Stimulated activated CD4-positive, alpha-beta T cell treated with anti-CD3 and anti-CD28 coated beads, Interleukin-15, amount 100 ng/mL, for 1 hour (primary cell): Measurements from ENCODE around the gene RGS19.

ENCODE experiments used
- DNase-seq, 2 donors: peaks; one replicate each; pipeline ENCODE4 v3.0.0-alpha.2; 2020; ENCODE audit warnings: low read depth in 1 of 2, low spot score in 1 of 2

The RGS19 gene

GRCh38 chr20:64108731-64109681, 29.7 kb upstream of the RGS19 start:
- no peak for DNase-seq

- DNase-seq: no peak
Measured at GRCh38 chr20:64107736-64108457, 28.6 kb upstream of the RGS19 start.

- DNase-seq: no peak
Measured at GRCh38 chr20:64106981-64107735, 27.8 kb upstream of the RGS19 start, which contains the start of gene NPBWR2. Gene NPBWR2, minus strand, starts transcription at chr20:64107565. Its CDS starts 734 bp downstream, at chr20:64106831.

- DNase-seq: no peak
Measured at GRCh38 chr20:64106435-64106961, 27.2 kb upstream of the RGS19 start.

GRCh38 chr20:64105846-64106434, 26.6 kb upstream of the RGS19 start:
- DNase-seq: no peak

- DNase-seq: no peak
Measured at GRCh38 chr20:64104667-64105451, 25.5 kb upstream of the RGS19 start.

- no peak for DNase-seq
Measured at GRCh38 chr20:64103871-64104666, 24.8 kb upstream of the RGS19 start.

GRCh38 chr20:64102647-64103354, 23.5 kb upstream of the RGS19 start:
- no peak for DNase-seq

GRCh38 chr20:64101731-64102621, 22.7 kb upstream of the RGS19 start:
- peak; percentile 42 to 62 for DNase-seq

GRCh38 chr20:64100946-64101688, 21.8 kb upstream of the RGS19 start:
- no peak for DNase-seq

- DNase-seq: no peak
Measured at GRCh38 chr20:64100566-64100888, 21.2 kb upstream of the RGS19 start.

GRCh38 chr20:64099880-64100565, 20.7 kb upstream of the RGS19 start:
- no peak for DNase-seq

- no peak for DNase-seq
Measured at GRCh38 chr20:64099086-64099786, 19.9 kb upstream of the RGS19 start.

- no peak for DNase-seq
Measured at GRCh38 chr20:64098471-64099013, 19.2 kb upstream of the RGS19 start.

- DNase-seq: no peak
Measured at GRCh38 chr20:64096535-64096934, 17.2 kb upstream of the RGS19 start.
